Type B pancreatic cell (in vitro differentiated cells): ENCODE measurements around the gene NOVA1. TPM values are rescaled to one million over a fixed set of nuclear protein-coding genes. Genes with fewer than 3 reads are reported as not detected.

ENCODE experiments used
- DNase-seq: peaks from one replicate; pipeline ENCODE4 v3.0.0; 2021; ENCODE audit warnings: mixed read lengths; ENCODE audit not compliant: unreplicated experiment; ENCODE audit errors: extremely low spot score
- H3K27ac Mint-ChIP-seq: 2 replicates; pipeline ENCODE4 v1.8.0; 2021; ENCODE audit warnings: mild to moderate bottlenecking, mixed read lengths
- H3K27me3 Mint-ChIP-seq: 2 replicates; pipeline ENCODE4 v1.8.0; 2021; ENCODE audit warnings: mixed read lengths
- H3K36me3 Mint-ChIP-seq: 2 replicates; pipeline ENCODE4 v1.8.0; 2021; ENCODE audit warnings: mixed read lengths
- H3K4me1 Mint-ChIP-seq: one replicate; pipeline ENCODE4 v1.8.0; 2021; ENCODE audit warnings: mixed read lengths; ENCODE audit not compliant: unreplicated experiment
- H3K4me3 Mint-ChIP-seq: 2 replicates; pipeline ENCODE4 v1.8.0; 2021; ENCODE audit warnings: mild to moderate bottlenecking, mixed read lengths
- H3K9me3 Mint-ChIP-seq: 2 replicates; pipeline ENCODE4 v1.8.0; 2021; ENCODE audit warnings: mixed read lengths
- total RNA-seq: library from RNA; stranded (reverse); gene quantifications from 2 replicates; pipeline ENCODE4 v1.2.1, GENCODE V29; 2021; ENCODE audit warnings: low replicate concordance
- TF ChIP-seq, protein P1 (sequence below): fragments of 200-600 bp; sonication (generic); conservative IDR thresholded peaks from 2 replicates; pipeline ENCODE4 v1.5.0; 2021; ENCODE audit warnings: antibody characterized with exemption, mild to moderate bottlenecking

The NOVA1 gene
- total RNA-seq, 1 donor from 2014 or later = 22.6 TPM

DNA sequence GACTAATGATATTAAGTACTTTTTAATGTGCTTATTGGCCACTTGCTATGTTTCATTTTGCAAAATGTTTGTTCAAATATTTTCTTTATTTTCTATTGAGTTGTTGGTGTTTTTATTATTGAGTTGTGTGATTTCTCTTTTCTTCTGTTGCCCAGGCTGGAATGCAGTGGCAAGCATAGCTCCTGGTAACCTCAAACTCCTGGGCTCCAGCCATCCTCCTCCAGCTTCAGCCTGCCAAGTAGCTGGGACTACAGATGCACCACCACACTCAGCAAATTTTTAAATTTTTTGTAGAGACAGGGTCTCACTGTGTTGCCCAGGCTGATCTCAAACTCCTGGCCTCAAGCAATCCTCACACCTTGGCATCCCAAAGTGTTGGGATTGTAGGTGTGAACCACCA lies 199.2 kb downstream of the NOVA1 start:
- no peak for DNase-seq
- H3K4me1 Mint-ChIP-seq = peaks cover 20% of the 10 kb centered on the region
- no peak overlapping the region for H3K27ac Mint-ChIP-seq
- H3K4me3 Mint-ChIP-seq = no peak overlapping the region
- H3K36me3 Mint-ChIP-seq = no peaks in the 10 kb centered on the region
- TF ChIP-seq, protein P1, sequence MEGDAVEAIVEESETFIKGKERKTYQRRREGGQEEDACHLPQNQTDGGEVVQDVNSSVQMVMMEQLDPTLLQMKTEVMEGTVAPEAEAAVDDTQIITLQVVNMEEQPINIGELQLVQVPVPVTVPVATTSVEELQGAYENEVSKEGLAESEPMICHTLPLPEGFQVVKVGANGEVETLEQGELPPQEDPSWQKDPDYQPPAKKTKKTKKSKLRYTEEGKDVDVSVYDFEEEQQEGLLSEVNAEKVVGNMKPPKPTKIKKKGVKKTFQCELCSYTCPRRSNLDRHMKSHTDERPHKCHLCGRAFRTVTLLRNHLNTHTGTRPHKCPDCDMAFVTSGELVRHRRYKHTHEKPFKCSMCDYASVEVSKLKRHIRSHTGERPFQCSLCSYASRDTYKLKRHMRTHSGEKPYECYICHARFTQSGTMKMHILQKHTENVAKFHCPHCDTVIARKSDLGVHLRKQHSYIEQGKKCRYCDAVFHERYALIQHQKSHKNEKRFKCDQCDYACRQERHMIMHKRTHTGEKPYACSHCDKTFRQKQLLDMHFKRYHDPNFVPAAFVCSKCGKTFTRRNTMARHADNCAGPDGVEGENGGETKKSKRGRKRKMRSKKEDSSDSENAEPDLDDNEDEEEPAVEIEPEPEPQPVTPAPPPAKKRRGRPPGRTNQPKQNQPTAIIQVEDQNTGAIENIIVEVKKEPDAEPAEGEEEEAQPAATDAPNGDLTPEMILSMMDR = no peak
- peaks cover 16% of the 10 kb centered on the region for H3K27me3 Mint-ChIP-seq
- no peaks in the 10 kb centered on the region for H3K9me3 Mint-ChIP-seq
